ENCODE results near the gene KRTCAP2.

KRTCAP2 gene

DNA sequence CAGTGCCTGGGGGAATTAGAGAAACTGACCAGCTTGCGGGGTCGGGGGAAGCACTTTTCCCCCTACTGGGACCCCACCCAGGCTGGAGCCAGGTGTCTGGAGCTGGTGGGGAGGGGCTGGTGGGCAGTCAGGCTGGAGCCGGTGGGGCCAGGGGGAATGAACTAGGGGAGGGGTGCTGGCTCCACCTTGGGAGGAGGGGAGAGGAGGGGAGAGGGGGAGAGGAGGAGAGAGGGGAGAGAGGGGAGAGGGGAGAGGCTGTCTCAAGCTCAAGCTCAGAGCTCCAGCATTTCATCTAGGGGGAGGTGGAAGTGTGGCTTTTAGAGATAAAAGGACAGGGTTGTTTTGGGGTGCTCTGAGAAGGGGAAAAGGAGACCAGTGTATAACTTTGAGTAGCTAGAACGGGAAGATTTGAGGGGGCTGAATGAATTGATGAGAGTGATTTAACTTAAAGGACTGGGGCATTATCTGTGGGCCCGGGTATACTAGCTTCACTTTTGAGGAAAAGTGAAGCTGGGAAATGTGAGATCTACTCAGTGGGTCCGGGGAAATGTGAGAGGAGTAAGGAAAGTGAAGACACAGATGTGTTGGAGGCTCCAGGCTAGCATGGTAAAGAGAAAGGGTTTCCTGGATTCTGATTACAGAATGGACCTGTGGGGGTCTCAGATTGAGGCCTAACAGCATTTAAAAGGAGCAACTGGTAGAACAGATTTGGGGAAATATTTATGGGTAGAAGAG lies 42.7 kb downstream of the KRTCAP2 start:
- no peak for FAIRE-seq

DNA sequence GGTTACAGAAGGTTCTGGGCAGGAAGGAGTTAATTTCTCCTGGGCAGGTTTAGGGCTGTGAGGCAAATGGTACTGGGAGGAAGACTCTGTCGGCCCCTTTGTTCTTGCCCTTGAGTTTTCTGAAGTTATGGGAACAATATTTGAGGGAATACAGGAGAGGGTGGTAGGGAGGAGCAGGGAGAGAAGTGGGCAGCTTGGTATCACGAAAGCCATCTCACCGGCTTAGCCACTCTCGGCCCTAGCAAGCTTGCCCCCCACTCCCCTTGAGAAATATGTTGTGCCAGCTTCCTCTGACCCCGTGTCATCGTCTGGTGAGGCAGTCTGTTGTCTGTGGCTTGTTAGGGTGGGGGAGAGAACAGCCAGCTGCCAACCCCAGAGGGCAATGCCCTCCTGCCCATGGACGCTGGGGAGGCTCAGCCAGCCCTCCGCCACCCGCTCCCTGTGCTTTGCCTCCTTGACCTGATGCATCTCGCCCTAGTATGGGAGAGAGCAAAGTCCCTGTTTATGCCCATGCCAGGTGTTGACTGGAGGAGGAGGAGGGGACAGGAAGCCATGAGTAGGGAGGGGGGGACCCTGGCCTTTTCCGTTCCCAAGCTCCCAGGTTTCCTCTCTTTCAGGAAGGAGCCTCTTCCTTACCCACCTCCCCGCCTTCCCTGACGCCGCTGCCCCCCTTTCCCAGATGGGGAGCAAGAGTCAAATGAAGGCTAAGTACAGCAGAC lies 44.2 kb downstream of the KRTCAP2 start:
- no peak for FAIRE-seq

DNA sequence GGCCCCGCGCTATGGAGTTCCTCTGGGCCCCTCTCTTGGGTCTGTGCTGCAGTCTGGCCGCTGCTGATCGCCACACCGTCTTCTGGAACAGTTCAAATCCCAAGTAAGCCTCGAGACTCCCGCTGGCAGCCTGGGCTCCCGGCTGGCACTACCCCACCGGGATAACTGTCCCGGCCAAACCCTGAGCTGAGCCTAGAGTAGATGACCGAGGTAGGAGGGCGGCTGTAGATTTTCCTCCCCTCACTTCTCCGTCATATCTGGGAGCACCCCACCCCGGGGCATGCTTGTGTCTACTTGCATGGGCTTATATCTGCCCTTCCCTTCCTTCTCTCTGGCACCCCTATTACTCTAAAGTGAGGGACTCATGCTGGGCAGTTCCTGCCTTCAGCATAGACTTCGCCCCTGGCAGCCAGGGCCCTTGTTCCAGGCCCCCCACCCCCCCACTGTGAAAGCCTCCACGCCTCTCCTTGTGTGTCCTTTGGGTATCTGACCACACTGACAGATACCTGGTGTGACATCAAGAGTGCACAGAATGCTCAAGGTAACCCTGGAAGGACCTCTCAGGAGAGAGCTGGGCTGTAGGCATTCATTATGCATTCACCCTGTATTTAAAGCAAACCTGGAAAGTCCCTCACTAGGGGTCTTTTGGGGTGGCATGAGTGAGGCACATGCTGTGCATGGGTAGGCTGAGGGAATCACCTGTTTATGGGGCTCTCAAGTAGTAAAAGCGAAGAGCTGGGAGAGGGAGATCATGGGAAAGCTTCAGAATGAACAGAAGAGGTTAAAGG lies 44.9 kb downstream of the KRTCAP2 start:
- no peak for FAIRE-seq

DNA sequence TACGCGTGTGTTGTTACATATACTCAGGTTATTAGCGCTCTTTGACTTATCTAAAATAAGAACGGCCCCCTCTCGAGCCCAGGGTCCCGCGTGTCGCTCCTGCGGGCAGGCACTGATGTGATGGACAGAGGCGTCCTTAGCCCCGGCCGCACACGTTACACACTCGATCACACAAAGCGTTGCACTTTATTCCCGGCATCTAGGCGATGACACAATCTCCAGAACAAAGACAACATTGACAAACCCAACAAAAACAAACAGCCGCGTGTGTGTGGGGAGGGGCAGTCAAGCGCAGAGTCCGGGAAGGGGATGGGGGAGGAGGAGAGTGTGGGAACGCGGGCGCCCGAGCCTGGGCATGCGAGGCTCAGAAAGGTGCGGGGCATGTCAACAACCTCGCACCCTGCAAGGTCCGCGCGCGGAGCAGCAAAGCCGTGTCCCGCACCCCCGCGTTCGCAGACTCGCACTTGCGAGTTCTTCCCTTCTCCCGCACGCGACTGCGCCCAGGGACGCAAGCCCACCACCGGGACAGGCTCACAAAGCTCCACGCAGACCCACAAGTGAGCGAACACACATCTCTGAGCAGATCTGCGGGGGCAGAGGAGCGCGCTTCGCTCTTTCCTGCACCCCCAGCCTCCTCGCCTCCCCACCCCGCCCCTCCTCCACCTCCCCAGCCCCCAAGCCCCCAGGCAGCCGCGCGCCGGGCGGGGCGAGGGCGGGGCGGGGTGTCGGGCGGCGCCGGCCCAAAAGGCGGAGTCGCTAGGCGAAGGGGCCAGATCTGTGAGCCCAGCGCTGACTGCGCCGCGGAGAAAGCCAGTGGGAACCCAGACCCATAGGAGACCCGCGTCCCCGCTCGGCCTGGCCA lies 45.8 kb downstream of the KRTCAP2 start, which contains the start of gene EFNA1:
EFNA1 (plus strand) TSS at position 772 of the 862 bp plus-strand sequence. CDS start 102 bp downstream, outside the sequence.
- no peak for FAIRE-seq

DNA sequence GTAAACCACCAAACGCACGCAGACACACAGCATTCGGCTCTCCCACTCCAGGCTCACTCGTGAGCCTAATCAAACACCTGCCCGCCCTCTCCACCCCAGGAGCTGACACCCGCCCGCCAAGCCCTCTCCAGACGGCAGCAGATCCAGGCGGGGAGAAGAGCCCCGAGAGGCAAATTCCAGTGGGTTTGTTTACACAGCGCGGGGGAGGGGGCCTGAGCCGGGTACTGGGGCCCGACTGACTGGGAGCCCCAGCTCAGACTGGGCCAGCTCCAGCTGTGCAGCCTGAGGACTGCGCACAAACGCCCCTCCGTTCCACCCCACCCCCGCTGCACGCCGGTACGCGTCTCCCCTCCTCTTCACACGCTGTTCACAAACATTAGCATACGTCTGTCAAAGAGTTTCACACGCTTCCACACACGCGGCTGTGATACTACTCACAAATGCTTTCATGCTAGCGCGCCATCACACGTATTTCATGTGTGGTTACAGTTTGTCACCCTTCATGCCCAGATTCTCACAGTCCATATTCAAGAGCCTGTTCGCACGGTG lies 46.5 kb downstream of the KRTCAP2 start:
- FAIRE-seq = no peak

DNA sequence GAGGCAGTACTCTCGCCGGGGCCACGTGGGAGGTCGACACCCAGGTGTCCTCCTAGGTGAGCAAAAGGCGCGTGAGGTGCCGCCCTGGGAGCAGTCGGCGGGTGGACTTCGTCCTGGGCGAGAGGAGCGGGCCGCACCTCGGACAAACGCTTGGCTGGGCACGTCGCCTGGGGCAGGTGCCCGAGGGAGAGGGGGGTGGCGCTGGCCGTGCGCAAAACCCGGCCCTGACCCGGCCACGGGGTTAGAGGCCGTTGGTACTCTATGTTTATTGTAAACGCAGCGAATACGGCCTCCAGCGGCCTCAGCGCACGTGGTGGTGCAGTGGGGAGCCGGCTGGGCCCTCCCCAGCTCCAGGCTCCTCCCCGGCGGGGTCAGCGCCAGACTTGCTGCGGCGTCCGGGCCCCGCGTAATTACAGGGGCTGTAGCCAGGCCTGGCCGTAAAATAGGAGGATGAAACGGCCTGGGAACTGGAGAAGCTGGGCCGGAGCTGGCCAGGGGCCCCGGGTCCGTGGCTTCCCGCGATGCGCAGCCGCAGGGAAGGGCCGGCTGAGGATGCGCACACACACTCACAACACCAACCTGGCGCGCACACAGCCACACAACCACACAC lies 47.1 kb downstream of the KRTCAP2 start:
- no peak for FAIRE-seq

DNA sequence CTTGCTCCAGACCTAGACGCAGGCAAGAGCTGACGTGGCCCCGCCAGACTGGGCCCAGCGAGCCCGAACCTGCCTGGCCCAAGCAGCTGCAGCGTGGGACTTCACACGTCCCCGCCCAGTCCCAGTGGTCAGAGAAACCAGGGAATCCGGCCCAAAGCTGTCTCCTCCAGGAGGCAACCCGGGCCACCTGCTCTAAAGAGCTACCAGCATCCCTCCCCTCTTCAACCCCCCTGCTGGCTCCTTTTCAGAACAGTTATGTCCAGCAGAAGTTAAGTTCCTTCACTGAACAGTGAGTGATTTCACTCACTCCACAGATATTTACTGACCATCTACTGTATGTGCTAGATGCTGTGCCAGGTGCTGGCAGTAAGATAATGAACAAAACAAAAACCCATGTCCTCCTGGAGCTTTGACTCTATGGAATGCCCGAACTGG lies 47.6 kb downstream of the KRTCAP2 start:
- FAIRE-seq = no peak

DNA sequence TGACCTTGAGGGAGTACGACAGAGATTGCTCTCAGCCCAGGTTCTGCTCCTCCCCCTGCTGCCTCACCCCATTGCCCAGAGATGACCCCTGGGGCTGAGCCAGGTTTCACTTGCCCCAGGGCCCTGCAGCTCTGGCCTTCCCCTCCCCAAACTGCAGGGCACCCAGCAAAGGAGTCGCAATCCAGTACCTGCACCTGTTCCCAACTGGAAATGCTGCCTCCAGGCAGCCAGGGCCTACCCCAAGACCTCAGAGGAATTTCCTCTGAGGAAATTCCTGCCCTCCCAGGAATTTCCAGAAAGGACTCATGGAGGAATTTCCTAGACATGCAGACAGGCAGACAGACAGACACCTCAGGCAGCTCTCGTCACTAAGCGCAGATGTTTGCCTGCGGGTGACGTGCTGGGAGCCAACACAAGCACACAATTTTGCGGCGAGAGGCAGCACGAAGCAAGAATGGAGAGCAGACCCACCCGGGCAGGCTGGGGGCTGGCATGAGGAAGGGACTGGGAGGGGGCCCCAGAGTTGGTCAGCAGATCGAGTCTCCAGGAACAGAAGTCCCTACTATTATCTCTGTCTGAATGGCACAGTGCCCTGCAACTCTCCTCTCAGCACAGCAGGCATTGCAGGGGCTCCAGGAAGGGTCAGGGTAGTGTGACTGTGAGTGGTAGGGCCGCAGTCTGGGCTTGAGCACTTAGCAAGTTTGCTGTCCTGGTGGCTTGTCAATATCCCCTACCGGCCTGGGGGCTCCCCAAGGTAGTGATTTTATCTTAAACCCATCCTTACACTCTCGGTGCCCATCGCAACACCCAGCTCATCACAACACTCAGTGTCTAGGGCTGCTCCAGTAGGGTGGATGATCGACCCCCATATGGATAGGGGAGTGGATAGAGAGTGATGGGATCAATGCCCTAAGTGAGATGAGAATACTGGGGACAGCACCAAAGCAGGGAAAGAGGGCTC lies 48.3 kb downstream of the KRTCAP2 start:
- FAIRE-seq = no peak

DNA sequence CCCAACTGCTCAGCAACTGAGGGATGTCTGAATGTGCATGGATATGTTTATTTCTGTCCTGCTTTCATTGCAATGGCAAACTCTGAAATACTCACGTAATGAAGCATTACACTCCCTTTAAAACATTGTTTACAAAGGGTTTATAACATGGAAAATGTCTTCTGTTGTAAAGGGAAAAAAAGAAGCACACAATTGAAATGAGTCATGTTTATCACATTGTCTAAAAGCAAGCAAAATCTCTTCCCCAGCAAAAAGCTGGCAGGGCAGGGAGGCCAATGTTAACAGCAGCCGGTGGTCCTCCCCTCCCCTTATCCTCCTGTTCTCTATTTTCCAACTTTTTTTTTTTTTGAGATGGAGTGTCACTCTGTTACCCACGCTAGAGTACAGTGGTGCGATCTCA lies 49.3 kb downstream of the KRTCAP2 start:
- no peak for FAIRE-seq

DNA sequence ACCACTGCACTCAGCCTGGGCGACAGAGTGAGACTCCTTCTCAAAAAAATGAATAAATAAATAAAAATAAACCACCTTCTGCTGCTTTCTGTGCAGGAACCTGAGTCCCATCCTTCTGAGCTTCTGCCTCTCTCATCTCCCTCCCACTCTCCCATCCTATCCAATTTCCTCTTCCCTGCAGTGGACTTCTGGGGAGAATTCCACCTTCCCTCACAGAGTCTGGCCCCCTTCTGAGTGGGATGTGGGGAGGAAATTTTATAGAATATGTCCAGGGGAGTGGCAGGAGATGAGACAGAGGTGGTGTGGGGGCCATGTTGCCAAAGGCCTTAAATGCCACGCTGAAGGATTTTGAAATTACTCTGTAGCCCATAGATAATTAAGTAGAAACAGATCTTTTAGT lies 50.8 kb downstream of the KRTCAP2 start:
- no peak for FAIRE-seq

DNA sequence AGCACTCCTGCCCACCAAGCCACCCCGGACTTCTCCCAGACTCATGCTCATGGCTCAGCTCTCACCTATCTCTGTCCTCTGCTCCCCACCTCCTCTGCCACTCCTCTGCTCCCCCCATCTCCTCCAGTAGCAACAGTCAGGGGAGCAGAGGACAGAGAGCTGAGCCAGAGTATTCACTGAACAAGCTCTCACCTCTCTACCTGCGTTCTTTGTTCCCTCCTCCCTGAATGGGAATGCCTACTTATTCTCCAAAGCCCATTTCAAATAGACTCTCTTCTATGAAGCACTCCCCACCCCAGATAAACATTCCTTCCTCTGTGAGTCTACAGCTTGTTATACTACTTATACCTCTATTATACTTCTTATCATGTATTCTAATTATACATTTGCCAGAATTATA lies 51.9 kb downstream of the KRTCAP2 start:
- no peak for FAIRE-seq

DNA sequence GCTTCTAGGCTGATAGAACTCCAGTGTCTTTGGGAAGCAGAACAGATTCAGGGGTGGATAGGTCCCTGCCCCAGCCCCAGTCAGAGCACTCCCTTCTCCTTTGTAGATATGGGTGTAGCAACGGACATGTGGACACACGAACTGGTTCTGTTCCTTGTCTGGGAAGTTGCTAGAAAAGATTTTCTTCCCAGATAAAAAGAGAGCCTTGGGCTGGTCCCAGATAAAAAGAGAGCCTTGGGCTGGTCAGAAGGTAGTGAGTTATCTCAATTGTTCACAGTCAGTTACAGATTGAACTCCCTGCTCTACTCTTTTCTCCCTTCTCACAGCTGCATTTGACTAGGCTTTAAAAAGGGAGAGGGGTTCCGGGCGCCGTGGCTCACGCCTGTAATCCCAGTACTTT lies 52.9 kb downstream of the KRTCAP2 start:
- FAIRE-seq = no peak

Measured in TTC549 (cell line).